Fibroblast of lung (primary cell): ENCODE data around the gene IP6K3. TPM values are rescaled to one million over a fixed set of nuclear protein-coding genes. Genes with fewer than 3 reads are reported as not detected.
A peak's percentile ranks its signal among the peaks of the same experiment; 100 is the strongest.

Experiments used
- DNase-seq, 2 donors: peaks; one replicate each; pipeline versions ENCODE4 v3.0.0 to v3.0.0-alpha.2; 2010; ENCODE audit warnings: low read depth in 2 of 2
- H2AFZ ChIP-seq: 2 replicates; pipeline ENCODE4 v1.5.1; 2012; ENCODE audit warnings: low read length, control low read depth, inconsistent platforms
- H3K27ac ChIP-seq: 2 replicates; pipeline ENCODE4 v1.5.1; 2011; ENCODE audit warnings: low read length, control low read depth; ENCODE audit not compliant: insufficient read depth
- H3K27me3 ChIP-seq: 2 replicates; pipeline ENCODE4 v1.5.1; 2011; ENCODE audit warnings: mild to moderate bottlenecking, low read length; ENCODE audit not compliant: control insufficient read depth, insufficient read depth
- H3K36me3 ChIP-seq: 2 replicates; pipeline ENCODE4 v1.5.1; 2011; ENCODE audit warnings: low read length; ENCODE audit not compliant: control insufficient read depth, insufficient read depth
- H3K4me1 ChIP-seq: 2 replicates; pipeline ENCODE4 v1.5.1; 2011; ENCODE audit warnings: low read length; ENCODE audit not compliant: control insufficient read depth, insufficient read depth; ENCODE audit errors: extremely low read depth
- H3K4me2 ChIP-seq: 2 replicates; pipeline ENCODE4 v1.5.1; 2011; ENCODE audit warnings: low read length, control low read depth; ENCODE audit not compliant: insufficient read depth; ENCODE audit errors: extremely low read depth
- H3K4me3 ChIP-seq, 4 experiments: fragments of 200-600 bp in 1 of 4; sonication (generic) in 1 of 4; replicated peaks in 1 of 4; 2 replicates each; pipeline ENCODE4 v1.5.1; 2011 to 2016; ENCODE audit warnings: low read length in 4 of 4, low read depth in 3 of 4, mild to moderate bottlenecking in 3 of 4, control low read depth in 2 of 4, inconsistent platforms in 1 of 4, mixed read lengths in 1 of 4; ENCODE audit not compliant: insufficient read depth in 1 of 4; ENCODE audit errors: control extremely low read depth in 1 of 4
- H3K79me2 ChIP-seq: 2 replicates; pipeline ENCODE4 v1.5.1; 2012; ENCODE audit warnings: mild to moderate bottlenecking, low read length, inconsistent platforms; ENCODE audit not compliant: control insufficient read depth, insufficient read depth
- H3K9ac ChIP-seq: 2 replicates; pipeline ENCODE4 v1.5.1; 2011; ENCODE audit warnings: mild to moderate bottlenecking, low read length, control low read depth; ENCODE audit not compliant: insufficient read depth
- H3K9me3 ChIP-seq: 2 replicates; pipeline ENCODE4 v1.5.1; 2012; ENCODE audit warnings: low read depth, low read length; ENCODE audit not compliant: control insufficient read depth, insufficient read depth
- H4K20me1 ChIP-seq: 2 replicates; pipeline ENCODE4 v1.5.1; 2011; ENCODE audit warnings: low read length; ENCODE audit not compliant: control insufficient read depth, insufficient read depth; ENCODE audit errors: extremely low read depth
- EZH2 ChIP-seq: IDR thresholded peaks from 2 replicates; pipeline ENCODE4 v1.5.1; 2012; ENCODE audit warnings: low read length, control low read depth, mild to moderate bottlenecking; ENCODE audit errors: missing control alignments
- polyA plus RNA-seq, 2 donors: library from polyadenylated mRNA; depleted of rRNA in 1 of 2; stranded (reverse) in 1 of 2; unstranded in 1 of 2; fragments of >200 nt; gene quantifications; 2 replicates each; pipeline ENCODE4 v1.2.1, GENCODE V29; 2011 to 2012; ENCODE audit warnings: missing spikeins in 1 of 2
- total RNA-seq: library from RNA; depleted of rRNA; stranded (reverse); fragments of >200 nt; gene quantifications from 2 replicates; pipeline ENCODE4 v1.2.1, GENCODE V29; 2014
- TF ChIP-seq, protein P1 (sequence below), 2 donors: IDR thresholded peaks in 1 of 2; conservative IDR thresholded peaks in 1 of 2; 1 replicate in 1 of 2; 2 replicates in 1 of 2; pipeline ENCODE4 v1.5.1; 2011 to 2012; ENCODE audit warnings: low read length in 2 of 2, control low read depth in 1 of 2, inconsistent platforms in 1 of 2, low read depth in 1 of 2, mild to moderate bottlenecking in 1 of 2

Gene IP6K3
- total and polyA plus RNA-seq, 2 donors (not counting 1 experiment from before 2014, with no cell fraction given) = 0.84 to 5.4 TPM

DNA sequence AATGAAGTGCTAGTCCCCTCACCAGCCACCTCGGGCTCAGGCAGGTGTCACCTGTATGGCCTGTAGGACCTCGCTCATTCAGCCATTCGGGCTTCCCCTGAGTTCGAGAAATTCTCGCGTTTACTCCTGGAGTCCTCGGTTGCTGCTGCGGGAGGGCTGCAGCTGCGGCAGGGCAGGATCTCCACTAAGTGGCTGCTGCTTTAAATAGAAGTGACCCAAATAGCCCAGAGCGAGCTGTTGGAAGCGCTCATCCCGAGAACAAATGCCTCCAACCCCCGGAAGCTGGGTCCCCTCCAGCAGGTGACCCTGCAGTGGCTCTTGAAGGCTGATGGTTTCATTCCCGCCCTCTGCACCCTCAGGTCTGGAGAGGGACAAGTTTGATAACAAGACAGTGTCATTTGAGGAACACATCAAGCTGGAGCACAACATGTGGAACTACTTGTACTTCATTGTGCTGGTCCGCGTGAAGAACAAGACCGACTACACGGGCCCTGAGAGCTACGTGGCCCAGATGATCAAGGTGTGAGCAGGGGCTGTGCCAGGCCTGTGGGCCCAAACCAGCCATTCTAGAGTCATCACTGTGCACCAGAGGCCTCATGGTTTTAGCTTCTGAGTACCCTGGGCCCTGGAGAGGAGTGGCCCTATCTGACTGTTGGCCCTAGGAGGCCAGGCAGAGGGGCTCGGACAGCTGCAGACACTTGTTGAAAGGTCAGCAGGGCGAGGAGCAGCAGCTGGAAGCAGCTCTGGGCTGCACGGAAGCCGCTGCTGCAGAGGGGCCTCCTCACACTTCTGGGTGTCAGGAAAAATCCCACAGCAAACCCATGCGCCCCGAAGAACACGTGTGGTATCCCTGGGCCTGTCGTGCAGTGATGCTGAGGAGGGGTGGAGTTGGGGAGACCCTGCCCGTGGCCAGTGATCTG, 53.3 kb downstream of the IP6K3 start:
- H3K4me2 ChIP-seq = no peak overlapping the region
- peaks cover 26% of the 10 kb centered on the region for H3K4me1 ChIP-seq

DNA sequence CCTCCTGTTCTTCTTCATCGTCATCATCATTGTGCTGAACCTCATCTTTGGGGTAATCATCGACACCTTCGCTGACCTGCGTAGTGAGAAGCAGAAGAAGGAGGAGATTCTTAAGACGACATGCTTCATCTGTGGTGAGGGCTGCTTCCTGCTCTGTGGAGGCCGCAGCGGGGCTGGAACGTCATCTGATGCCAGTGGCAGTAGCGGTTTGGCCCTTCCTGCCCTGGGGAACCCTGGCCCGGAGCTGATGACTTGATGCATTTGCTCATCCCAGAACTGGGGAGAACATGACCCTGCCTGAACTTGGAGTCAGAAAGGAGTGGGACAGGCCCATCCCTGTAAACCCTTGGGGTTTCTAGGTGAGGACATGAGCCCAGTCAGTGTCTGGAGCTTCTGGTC, 53.9 kb downstream of the IP6K3 start:
- peak; percentile 24 to 28 for DNase-seq
- H3K9ac ChIP-seq = no peak overlapping the region

More for the DNA sequence above, 53.3 kb downstream of the IP6K3 start:
- H2AFZ ChIP-seq = no peak overlapping the region
- H3K79me2 ChIP-seq = peaks cover 1% of the 10 kb centered on the region
- H3K27me3 ChIP-seq = no peaks in the 10 kb centered on the region
- H3K27ac ChIP-seq = no peak overlapping the region
- peaks cover 2% of the 10 kb centered on the region for H4K20me1 ChIP-seq
- H3K9me3 ChIP-seq = no peaks in the 10 kb centered on the region
- TF ChIP-seq, protein P1, sequence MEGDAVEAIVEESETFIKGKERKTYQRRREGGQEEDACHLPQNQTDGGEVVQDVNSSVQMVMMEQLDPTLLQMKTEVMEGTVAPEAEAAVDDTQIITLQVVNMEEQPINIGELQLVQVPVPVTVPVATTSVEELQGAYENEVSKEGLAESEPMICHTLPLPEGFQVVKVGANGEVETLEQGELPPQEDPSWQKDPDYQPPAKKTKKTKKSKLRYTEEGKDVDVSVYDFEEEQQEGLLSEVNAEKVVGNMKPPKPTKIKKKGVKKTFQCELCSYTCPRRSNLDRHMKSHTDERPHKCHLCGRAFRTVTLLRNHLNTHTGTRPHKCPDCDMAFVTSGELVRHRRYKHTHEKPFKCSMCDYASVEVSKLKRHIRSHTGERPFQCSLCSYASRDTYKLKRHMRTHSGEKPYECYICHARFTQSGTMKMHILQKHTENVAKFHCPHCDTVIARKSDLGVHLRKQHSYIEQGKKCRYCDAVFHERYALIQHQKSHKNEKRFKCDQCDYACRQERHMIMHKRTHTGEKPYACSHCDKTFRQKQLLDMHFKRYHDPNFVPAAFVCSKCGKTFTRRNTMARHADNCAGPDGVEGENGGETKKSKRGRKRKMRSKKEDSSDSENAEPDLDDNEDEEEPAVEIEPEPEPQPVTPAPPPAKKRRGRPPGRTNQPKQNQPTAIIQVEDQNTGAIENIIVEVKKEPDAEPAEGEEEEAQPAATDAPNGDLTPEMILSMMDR (conservative IDR thresholded peaks at IDR 0.05 in 1 of 2, IDR thresholded peaks at IDR 0.05 in 1 of 2; ENCODE audit: low read depth in 1 of 2, low read length in 2 of 2) = no peak
- no peak for TF ChIP-seq EZH2
- no peak for DNase-seq
- H3K4me3 ChIP-seq = no peak overlapping the region
- no peak overlapping the region for H3K9ac ChIP-seq
- peaks cover 37% of the 10 kb centered on the region for H3K36me3 ChIP-seq

More for the DNA sequence above, 53.9 kb downstream of the IP6K3 start:
- Histone ChIP-seq H4K20me1 (peaks cover 2% of the 10 kb centered on the region), H3K27ac (no peak overlapping the region), H3K36me3 (peaks cover 35% of the 10 kb centered on the region), H3K79me2 (peaks cover 1% of the 10 kb centered on the region), H3K9me3 (no peaks in the 10 kb centered on the region), H2AFZ (no peak overlapping the region), H3K4me1 (peaks cover 26% of the 10 kb centered on the region), H3K4me3 (no peak overlapping the region), H3K27me3 (no peaks in the 10 kb centered on the region), H3K4me2 (no peak overlapping the region)
- no peak for TF ChIP-seq EZH2
- TF ChIP-seq, protein P1 (conservative IDR thresholded peaks at IDR 0.05 in 1 of 2, IDR thresholded peaks at IDR 0.05 in 1 of 2; ENCODE audit: low read depth in 1 of 2, low read length in 2 of 2) = no peak
